Measurements from ENCODE around the gene PARS2. TPM values are rescaled to one million over a fixed set of nuclear protein-coding genes. Genes with fewer than 3 reads are reported as not detected.

The PARS2 gene
- total and polyA plus RNA-seq, 4 donors: 1.3 to 4.3 (median 2.7) TPM

DNA sequence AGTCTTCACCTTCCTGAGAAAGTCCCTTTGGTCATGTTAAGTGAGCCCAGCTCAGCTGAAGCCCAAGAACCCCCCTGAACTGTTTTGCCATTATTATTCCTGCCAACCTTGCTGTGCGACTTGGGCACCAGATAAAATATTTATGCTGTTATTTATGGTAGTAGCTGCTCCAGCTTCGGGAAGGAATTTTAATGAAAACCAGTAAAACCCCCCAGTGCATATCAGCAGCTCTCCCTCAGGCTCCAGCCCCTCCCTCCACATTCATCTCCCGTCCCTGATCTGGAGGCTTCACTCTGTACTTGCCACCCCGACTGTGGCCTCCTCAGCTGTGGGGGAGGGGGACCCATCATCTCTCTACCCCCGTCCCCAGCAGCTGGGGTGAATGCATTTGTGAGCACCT lies 24.1 kb upstream of the PARS2 start:
- H3K9ac ChIP-seq (ENCODE audit: insufficient read depth in 1 of 2, low read length in 2 of 2): no peak overlapping the region
- DNase-seq (no peak), ATAC-seq (ENCODE audit: insufficient read depth, low FRiP score) (no peak)
- no peak overlapping the region for H3K27ac ChIP-seq (ENCODE audit: low read depth in 1 of 2, low read length in 1 of 2)
- TF ChIP-seq, protein P1, sequence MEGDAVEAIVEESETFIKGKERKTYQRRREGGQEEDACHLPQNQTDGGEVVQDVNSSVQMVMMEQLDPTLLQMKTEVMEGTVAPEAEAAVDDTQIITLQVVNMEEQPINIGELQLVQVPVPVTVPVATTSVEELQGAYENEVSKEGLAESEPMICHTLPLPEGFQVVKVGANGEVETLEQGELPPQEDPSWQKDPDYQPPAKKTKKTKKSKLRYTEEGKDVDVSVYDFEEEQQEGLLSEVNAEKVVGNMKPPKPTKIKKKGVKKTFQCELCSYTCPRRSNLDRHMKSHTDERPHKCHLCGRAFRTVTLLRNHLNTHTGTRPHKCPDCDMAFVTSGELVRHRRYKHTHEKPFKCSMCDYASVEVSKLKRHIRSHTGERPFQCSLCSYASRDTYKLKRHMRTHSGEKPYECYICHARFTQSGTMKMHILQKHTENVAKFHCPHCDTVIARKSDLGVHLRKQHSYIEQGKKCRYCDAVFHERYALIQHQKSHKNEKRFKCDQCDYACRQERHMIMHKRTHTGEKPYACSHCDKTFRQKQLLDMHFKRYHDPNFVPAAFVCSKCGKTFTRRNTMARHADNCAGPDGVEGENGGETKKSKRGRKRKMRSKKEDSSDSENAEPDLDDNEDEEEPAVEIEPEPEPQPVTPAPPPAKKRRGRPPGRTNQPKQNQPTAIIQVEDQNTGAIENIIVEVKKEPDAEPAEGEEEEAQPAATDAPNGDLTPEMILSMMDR (IDR thresholded peaks at IDR 0.05; ENCODE audit: control extremely low read depth, extremely low read depth): no peak
- H3K36me3 ChIP-seq (ENCODE audit: control insufficient read depth in 4 of 4, insufficient read depth in 4 of 4, low read length in 4 of 4): no peaks in the 10 kb centered on the region
- no peak overlapping the region for H3K4me3 ChIP-seq
- peaks cover 0 to 4% (median 0%) of the 10 kb centered on the region in 5 donors for H3K4me1 ChIP-seq (ENCODE audit: control insufficient read depth in 5 of 5, insufficient read depth in 5 of 5, low read length in 5 of 5)
- 56 to 83% methylated on average over 5 of the region's 5 CpGs for WGBS, 2 donors
- no peaks in the 10 kb centered on the region for H3K27me3 ChIP-seq (ENCODE audit: control insufficient read depth in 3 of 3, insufficient read depth in 3 of 3, low read length in 2 of 3)
- H3K9me3 ChIP-seq (ENCODE audit: control insufficient read depth in 4 of 4, insufficient read depth in 3 of 4, low read length in 3 of 4): peaks cover 0 to 9% (median 1%) of the 10 kb centered on the region in 4 donors

DNA sequence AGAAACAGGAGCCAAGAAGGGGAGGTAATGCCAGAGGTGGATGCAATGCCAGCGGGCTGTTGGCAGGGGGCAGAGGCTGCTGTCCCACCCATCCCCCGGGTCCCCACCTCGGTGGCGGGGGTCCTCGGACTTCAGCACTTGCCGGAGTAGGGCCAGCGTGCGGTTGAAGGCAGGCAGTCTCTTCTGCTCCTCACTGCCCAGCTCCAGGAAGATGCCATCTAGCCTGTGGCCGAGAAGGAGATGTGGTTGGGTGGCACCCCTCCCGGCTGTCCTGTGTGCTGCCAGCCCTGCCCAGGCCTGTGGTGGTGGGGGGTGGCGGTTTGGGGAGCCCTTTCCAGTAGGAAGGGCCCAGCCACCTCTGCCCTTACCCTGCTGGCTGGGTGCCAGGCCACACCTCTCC lies 23.3 kb upstream of the PARS2 start:
- H3K4me1 ChIP-seq (ENCODE audit: control insufficient read depth in 5 of 5, insufficient read depth in 5 of 5, low read length in 5 of 5): no peaks in the 10 kb centered on the region
- 89 to 91% methylated on average over 11 of the region's 11 CpGs for WGBS, 2 donors
- H3K27ac ChIP-seq (ENCODE audit: low read depth in 1 of 2, low read length in 1 of 2): no peak overlapping the region
- H3K27me3 ChIP-seq (ENCODE audit: control insufficient read depth in 3 of 3, insufficient read depth in 3 of 3, low read length in 2 of 3): peaks cover 0 to under 1% (median 0%) of the 10 kb centered on the region in 3 donors
- peaks cover 0 to 7% (median 1%) of the 10 kb centered on the region in 4 donors for H3K9me3 ChIP-seq (ENCODE audit: control insufficient read depth in 4 of 4, insufficient read depth in 3 of 4, low read length in 3 of 4)
- H3K9ac ChIP-seq (ENCODE audit: insufficient read depth in 1 of 2, low read length in 2 of 2): no peak overlapping the region
- DNase-seq: no peak
- H3K36me3 ChIP-seq (ENCODE audit: control insufficient read depth in 4 of 4, insufficient read depth in 4 of 4, low read length in 4 of 4): no peaks in the 10 kb centered on the region
- TF ChIP-seq, protein P1 (IDR thresholded peaks at IDR 0.05; ENCODE audit: control extremely low read depth, extremely low read depth): no peak
- H3K4me3 ChIP-seq: no peak overlapping the region
- ATAC-seq (ENCODE audit: insufficient read depth, low FRiP score): no peak

DNA sequence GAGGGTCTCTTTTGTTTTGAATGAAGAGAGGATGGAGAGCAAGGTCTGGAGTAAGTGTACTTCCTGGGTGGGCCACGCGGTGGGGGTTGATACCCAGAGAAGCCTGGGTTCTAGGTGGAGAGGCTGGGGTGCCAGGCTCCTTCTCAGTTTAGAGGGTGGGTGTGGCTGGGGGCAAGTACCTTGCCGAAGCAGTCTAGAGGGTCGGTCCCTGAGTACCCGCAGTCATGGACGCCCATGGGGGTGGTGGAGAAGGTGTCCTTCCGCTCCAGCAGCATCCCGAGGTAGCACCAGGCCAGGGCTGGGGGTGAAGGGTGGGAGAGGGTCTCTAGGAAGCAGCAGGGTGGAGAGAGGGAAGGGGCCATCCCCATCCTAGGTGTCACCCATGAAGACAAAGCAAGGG lies 22.5 kb upstream of the PARS2 start:
- no peak for ATAC-seq (ENCODE audit: insufficient read depth, low FRiP score)
- Histone ChIP-seq H3K27me3 (ENCODE audit: control insufficient read depth in 3 of 3, insufficient read depth in 3 of 3, low read length in 2 of 3) (peaks cover 0 to 8% (median 5%) of the 10 kb centered on the region in 3 donors), H3K27ac (ENCODE audit: low read depth in 1 of 2, low read length in 1 of 2) (no peak overlapping the region), H3K9ac (ENCODE audit: insufficient read depth in 1 of 2, low read length in 2 of 2) (no peak overlapping the region), H3K4me3 (no peak overlapping the region), H3K9me3 (ENCODE audit: control insufficient read depth in 4 of 4, insufficient read depth in 3 of 4, low read length in 3 of 4) (peaks cover 0 to 1% (median 0%) of the 10 kb centered on the region in 4 donors), H3K4me1 (ENCODE audit: control insufficient read depth in 5 of 5, insufficient read depth in 5 of 5, low read length in 5 of 5) (no peaks in the 10 kb centered on the region), H3K36me3 (ENCODE audit: control insufficient read depth in 4 of 4, insufficient read depth in 4 of 4, low read length in 4 of 4) (no peaks in the 10 kb centered on the region)
- TF ChIP-seq, protein P1 (IDR thresholded peaks at IDR 0.05; ENCODE audit: control extremely low read depth, extremely low read depth): no peak
- 94 to 97% methylated on average over 8 of the region's 8 CpGs for WGBS, 2 donors
- DNase-seq: no peak

DNA sequence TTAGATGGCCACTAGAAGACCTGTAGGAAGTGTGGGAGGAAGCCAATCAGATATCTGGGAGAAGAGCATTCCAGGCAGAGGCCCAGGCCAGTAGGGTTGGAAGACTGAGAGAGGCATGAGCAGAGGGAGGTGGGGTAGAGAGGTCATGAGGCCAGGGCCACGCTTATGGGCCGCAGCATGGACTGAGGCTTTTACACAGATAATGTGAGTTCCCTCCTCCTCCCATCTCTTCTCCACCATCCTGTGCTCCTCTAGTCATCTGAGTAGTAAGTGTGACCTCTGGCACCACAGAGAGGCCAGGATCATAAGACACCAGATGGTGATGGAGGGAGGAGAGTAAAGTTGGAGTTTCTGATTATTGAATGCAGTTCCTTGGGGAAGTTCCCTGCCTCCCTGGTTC lies 19.7 kb upstream of the PARS2 start:
- TF ChIP-seq, protein P1 (IDR thresholded peaks at IDR 0.05; ENCODE audit: control extremely low read depth, extremely low read depth): no peak
- Histone ChIP-seq H3K36me3 (ENCODE audit: control insufficient read depth in 4 of 4, insufficient read depth in 4 of 4, low read length in 4 of 4) (no peaks in the 10 kb centered on the region), H3K9me3 (ENCODE audit: control insufficient read depth in 4 of 4, insufficient read depth in 3 of 4, low read length in 3 of 4) (peaks cover 0 to 3% (median 0%) of the 10 kb centered on the region in 4 donors), H3K9ac (ENCODE audit: insufficient read depth in 1 of 2, low read length in 2 of 2) (no peak overlapping the region), H3K4me1 (ENCODE audit: control insufficient read depth in 5 of 5, insufficient read depth in 5 of 5, low read length in 5 of 5) (peaks cover 0 to 11% (median 0%) of the 10 kb centered on the region in 5 donors), H3K27me3 (ENCODE audit: control insufficient read depth in 3 of 3, insufficient read depth in 3 of 3, low read length in 2 of 3) (peaks cover 0 to 11% (median 6%) of the 10 kb centered on the region in 3 donors), H3K27ac (ENCODE audit: low read depth in 1 of 2, low read length in 1 of 2) (no peak overlapping the region), H3K4me3 (no peak overlapping the region)
- DNase-seq (no peak), ATAC-seq (ENCODE audit: insufficient read depth, low FRiP score) (no peak)
- 79 to 91% methylated on average over 2 of the region's 2 CpGs for WGBS, 2 donors

Data from lung (tissue), 12 donors.